ENCODE data around the gene C16orf89.

The C16orf89 gene

GRCh38 chr16:5027575-5028235 lies 38.1 kb downstream of the C16orf89 start:
- DNase-seq = no peak

DNA sequence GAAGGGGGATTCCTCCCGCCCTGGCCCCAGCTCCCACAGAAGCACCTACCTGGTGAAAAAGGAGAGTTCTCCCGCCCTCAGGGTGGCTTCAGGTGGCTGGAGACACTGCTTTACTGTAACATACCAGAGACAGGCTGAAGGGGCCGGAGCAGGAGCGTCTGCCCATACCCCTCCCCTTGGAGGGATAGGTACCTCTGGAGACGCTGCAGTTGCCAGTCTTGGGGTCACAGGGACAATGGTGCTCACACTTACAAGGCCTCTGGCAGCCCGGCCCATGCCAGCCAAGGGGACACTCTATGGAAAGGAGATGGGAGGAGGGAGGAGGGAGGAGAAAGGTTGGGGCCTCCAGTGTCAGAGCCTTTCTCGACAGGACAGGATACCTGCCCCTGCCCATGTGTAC lies 38.7 kb downstream of the C16orf89 start:
- DNase-seq = no peak

DNA sequence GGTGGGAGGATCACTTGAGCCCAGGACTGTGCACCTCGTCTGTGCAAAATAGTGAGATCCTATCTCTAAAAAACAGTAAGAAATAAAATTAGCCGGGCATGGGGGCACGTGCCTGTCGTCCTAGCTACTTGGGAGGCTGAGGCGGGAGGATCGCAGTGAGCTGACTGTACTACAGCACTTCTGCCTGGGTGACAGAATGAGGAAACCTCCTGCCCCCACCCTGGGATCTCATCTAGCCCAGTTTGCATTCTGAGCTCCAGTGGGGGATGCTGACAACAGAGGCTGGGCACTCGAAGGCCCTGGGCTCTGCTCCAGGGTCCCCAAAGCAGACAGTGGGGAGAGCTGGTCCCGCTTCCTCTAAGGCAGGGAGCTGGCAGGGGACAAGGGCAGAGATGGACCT lies 39.1 kb downstream of the C16orf89 start:
- no peak for DNase-seq

GRCh38 chr16:5025171-5025632 lies 40.6 kb downstream of the C16orf89 start:
- DNase-seq = no peak

- DNase-seq = no peak
Measured at GRCh38 chr16:5024632-5025031, 41.1 kb downstream of the C16orf89 start.

DNA sequence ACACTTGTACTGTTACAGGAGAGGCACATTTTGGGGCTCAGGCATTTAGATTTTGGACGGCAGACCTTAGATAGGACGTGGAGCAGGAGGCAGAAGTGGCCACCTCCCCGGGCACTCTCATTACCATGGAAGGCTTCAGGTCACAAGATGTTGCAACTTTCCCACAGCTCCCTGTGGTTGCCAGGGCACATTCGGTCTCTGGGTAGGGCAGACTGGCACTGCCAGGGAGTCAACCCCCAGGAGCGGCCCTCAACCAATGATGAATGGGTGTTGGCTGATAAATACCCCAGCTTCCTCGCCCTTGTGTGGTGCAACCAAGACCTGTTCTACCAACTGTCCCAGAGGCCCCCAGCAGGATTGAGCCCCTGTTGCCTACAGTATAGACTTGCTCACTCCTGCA lies 43.2 kb downstream of the C16orf89 start:
- no peak for DNase-seq

DNA sequence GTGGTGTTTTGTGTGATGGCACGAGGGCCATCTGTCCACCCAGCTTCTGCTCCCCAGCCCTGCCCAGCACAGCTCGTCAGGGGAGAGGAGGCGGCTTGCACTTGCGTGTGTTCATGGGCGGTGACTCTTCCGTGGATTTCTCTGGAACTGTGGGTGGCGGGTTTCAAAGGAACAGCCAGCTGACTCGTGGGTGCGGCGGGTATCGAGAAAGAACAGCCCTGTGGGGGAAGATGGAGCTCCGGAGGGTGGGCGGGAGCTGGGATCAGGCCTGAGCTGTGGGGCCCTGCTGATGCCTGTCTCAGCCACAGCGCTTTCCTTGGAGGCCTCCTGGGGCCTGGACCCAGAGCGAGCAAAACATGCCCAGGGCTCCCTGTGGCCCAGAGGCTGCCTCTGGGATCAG lies 45.2 kb downstream of the C16orf89 start:
- no peak for DNase-seq

- no peak for DNase-seq
Measured at GRCh38 chr16:5019775-5020174, 46.0 kb downstream of the C16orf89 start.

GRCh38 chr16:5018793-5019192 lies 47.0 kb downstream of the C16orf89 start:
- no peak for DNase-seq

GRCh38 chr16:5017678-5017969 lies 48.1 kb downstream of the C16orf89 start:
- DNase-seq = no peak

GRCh38 chr16:5016967-5017677 lies 48.6 kb downstream of the C16orf89 start:
- no peak for DNase-seq

DNA sequence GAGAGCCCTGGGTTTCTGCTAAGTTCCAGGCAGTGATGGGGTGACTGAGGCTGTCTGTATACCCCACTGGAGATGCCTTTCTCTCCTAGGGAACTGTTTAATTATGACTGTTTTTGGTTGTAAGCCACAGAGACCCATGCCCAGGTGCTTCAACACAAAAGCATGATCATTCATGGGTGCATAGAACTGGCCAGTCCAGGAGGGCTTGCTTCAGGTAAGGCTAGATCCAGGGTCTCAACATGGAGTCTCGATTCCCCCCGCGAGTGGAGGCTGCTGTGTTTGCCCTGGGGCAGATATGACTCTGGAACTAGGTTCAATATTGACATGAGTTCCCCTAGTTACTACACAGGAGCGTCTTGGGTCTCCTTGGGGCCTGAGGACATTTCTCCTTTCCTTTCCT lies 49.9 kb downstream of the C16orf89 start:
- no peak for DNase-seq

GRCh38 chr16:5015351-5015750 lies 50.4 kb downstream of the C16orf89 start:
- DNase-seq = no peak

GRCh38 chr16:5012887-5013286 lies 52.9 kb downstream of the C16orf89 start:
- DNase-seq = no peak

DNA sequence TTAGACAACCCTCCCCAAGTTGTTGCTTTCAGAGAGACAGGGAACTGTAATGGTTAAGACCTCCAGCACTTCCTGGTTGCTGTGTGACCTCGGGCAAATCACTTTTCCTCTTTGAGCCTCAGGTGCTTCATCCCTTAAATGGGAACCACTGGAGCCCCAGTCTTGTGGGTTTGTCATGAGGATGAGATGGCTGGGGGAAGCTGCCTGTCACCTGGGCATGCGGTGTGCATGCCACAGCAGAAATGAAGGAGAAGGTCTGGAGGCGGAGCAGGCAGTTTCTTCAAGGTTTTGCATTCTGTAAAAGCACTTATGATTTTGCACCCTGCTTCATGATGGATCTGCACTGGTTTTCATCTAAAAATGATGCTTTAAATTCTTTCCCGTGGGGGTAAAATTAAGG lies 54.1 kb downstream of the C16orf89 start:
- DNase-seq = no peak

DNA sequence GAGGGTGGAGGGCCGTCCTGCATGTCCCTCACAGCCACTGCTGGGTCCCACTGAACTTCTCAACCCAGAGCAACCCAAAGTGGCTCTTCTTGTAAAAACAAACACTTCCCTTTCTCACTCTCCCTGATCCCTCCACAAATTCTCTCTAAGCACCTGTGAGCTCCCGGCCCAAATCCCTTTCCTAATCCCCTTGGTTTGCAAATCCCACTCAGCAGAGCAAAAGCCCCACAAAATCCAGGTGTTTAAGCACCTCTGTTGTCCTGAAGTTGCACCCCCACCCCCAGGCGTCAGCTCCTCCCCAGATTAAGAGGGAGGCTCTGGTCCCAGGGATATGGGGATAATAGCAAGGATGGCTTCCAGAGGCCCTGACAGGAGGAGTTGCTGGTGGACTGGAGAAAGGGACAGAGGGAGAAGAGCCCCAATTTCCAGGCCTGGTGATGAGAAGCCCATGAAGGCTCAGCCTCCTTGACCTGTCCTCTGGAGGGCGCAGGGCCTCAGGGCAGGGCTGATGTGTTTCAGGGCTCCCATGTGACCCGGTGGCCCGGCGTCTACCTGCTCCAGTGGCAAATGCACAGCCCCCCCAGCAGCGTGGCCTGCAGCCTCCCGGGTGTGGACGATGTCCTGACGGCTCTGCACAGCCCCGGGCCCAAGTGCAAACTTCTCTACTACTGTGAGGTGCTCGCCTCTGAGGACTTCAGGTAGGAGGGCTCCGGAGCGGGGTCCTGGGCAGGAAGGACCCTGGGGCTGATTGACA lies 55.0 kb downstream of the C16orf89 start:
- no peak for DNase-seq

- DNase-seq = no peak
Measured at GRCh38 chr16:5008311-5008731, 57.4 kb downstream of the C16orf89 start.

GRCh38 chr16:5007256-5007655 lies 58.5 kb downstream of the C16orf89 start:
- DNase-seq = no peak

GRCh38 chr16:5006348-5007193 lies 59.2 kb downstream of the C16orf89 start:
- no peak for DNase-seq

DNA sequence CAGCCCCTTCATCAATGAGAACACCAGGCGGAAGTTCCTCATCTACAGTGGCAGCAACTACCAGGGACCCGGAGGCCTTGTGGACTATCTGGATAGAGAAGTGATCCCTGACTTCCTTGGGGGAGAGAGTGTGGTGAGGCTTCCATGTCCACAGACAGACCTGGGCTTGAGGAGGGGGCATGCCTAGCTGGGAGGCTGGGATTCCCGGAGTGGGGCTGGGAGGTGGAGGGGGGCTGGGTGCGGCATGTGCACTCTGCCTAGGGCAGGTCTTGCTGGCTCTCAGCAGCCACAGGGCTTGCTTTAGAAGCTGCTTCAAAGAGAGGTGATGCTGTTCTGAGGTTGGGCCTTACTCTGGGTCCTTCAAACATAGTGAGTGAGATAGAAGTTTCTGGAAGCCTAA lies 59.8 kb downstream of the C16orf89 start:
- DNase-seq = no peak

GRCh38 chr16:5004311-5004710 lies 61.4 kb downstream of the C16orf89 start:
- DNase-seq = no peak

DNA sequence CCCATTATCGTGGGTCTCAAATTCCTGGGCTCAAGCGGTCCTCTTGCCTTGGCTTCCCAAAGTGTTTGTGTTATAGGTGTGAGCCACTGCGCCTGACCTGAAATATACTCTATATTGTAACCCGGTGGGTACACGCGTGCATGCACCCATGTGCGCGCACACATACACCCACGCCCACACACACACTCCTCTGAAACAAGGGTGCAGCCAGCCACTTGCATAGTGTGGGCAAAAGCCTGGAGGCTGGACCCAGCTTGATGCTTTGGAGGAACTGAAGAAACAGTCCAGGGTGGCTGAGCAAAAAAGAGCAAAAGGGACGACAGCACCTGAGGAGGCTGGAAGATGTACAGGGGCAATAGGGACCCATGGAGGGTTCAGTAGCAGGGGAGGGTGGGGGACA lies 61.9 kb downstream of the C16orf89 start:
- DNase-seq = no peak

DNA sequence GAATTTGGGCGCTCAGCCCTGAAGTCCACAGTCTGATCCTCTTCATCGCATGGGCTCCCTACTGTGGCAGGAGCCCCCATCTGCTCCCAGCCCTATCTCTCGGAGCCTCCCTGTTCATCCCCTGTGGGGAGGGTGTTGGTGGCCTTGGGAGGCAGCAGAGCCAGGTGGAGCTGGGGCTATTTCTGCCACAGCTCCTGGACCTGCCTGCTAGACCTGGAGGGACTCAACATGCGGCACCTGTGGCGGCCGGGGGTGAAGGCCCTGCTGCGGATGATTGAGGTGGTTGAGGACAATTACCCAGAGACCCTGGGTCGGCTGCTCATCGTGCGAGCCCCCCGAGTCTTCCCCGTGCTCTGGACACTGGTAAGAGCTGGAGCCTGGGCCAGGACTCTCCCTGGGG lies 62.5 kb downstream of the C16orf89 start:
- DNase-seq = no peak
